HepG2 (cell line): ENCODE measurements around the gene EIF5A. TPM values are rescaled to one million over a fixed set of nuclear protein-coding genes. Genes with fewer than 3 reads are reported as not detected.

Experiments
- AFF4 ChIP-seq: sonication (generic); formaldehyde crosslinking; IDR thresholded peaks from 2 replicates; pipeline ENCODE4 v1.4.0; 2020; ENCODE audit warnings: missing genetic modification reagents
- CAMTA2 ChIP-seq: sonication (generic); formaldehyde crosslinking; IDR thresholded peaks from 2 replicates; pipeline ENCODE4 v1.4.0; 2020; ENCODE audit warnings: mild to moderate bottlenecking, missing genetic modification reagents, borderline replicate concordance
- CBX2 ChIP-seq, 2 experiments: fragments of 200-600 bp in 1 of 2; sonication (generic); formaldehyde crosslinking in 1 of 2; IDR thresholded peaks; 2 replicates each; pipeline versions ENCODE4 v1.7.0 to v1.8.1; 2018 to 2022; ENCODE audit warnings: low read depth in 2 of 2, low read length in 1 of 2, mild to moderate bottlenecking in 1 of 2, missing genetic modification reagents in 1 of 2
- CSRNP1 ChIP-seq: sonication (generic); formaldehyde crosslinking; IDR thresholded peaks from 2 replicates; pipeline ENCODE4 v1.8.1; 2023; ENCODE audit warnings: mild to moderate bottlenecking, missing genetic modification reagents
- HNRNPH1 ChIP-seq: fragments of 200-400 bp; formaldehyde crosslinking; optimal IDR thresholded peaks from 2 replicates; pipeline ENCODE3; 2017; ENCODE audit warnings: mild to moderate bottlenecking, low read depth, low read length
- MAFF ChIP-seq: IDR thresholded peaks from 2 replicates; pipeline ENCODE4 v1.6.1; 2011; ENCODE audit warnings: low read depth, low read length, improper control_type of control experiment
- MXD3 ChIP-seq: IDR thresholded peaks from 2 replicates; pipeline ENCODE4 v1.6.1; 2016; ENCODE audit warnings: mild to moderate bottlenecking, missing biosample characterization, missing genetic modification reagents
- NR1H2 ChIP-seq: sonication (generic); formaldehyde crosslinking; IDR thresholded peaks from 2 replicates; pipeline ENCODE4 v1.8.1; 2022; ENCODE audit warnings: low read depth, missing genetic modification reagents, borderline replicate concordance
- POLR2AphosphoS5 ChIP-seq: IDR thresholded peaks from 2 replicates; pipeline ENCODE4 v1.6.1; 2012; ENCODE audit warnings: low read depth, low read length
- RARA ChIP-seq: IDR thresholded peaks from 2 replicates; pipeline ENCODE4 v1.6.1; 2016; ENCODE audit warnings: missing genetic modification reagents, missing compliant biosample characterization
- RBAK ChIP-seq: sonication (generic); formaldehyde crosslinking; IDR thresholded peaks from 2 replicates; pipeline ENCODE4 v1.5.1; 2020; ENCODE audit warnings: mild to moderate bottlenecking, missing genetic modification reagents
- SIX1 ChIP-seq: sonication (generic); formaldehyde crosslinking; IDR thresholded peaks from 2 replicates; pipeline ENCODE4 v1.4.0; 2020; ENCODE audit warnings: missing genetic modification reagents, borderline replicate concordance
- SMYD3 ChIP-seq: sonication (generic); formaldehyde crosslinking; IDR thresholded peaks from 2 replicates; pipeline ENCODE4 v1.8.1; 2023; ENCODE audit warnings: mild to moderate bottlenecking, missing genetic modification reagents
- ZBTB7B ChIP-seq: sonication (generic); formaldehyde crosslinking; IDR thresholded peaks from 2 replicates; pipeline ENCODE4 v1.4.0; 2020; ENCODE audit warnings: missing genetic modification reagents
- ZNF136 ChIP-seq: sonication (generic); formaldehyde crosslinking; IDR thresholded peaks from 2 replicates; pipeline ENCODE4 v1.8.1; 2022; ENCODE audit warnings: low read depth, mild to moderate bottlenecking, moderate library complexity, missing genetic modification reagents
- ZNF468 ChIP-seq: sonication (generic); formaldehyde crosslinking; IDR thresholded peaks from 2 replicates; pipeline ENCODE4 v1.8.0; 2022; ENCODE audit warnings: mild to moderate bottlenecking, moderate library complexity, missing genetic modification reagents
- ZNF75D ChIP-seq: sonication (generic); formaldehyde crosslinking; IDR thresholded peaks from 2 replicates; pipeline ENCODE4 v1.8.1; 2023; ENCODE audit warnings: missing genetic modification reagents, mild to moderate bottlenecking, borderline replicate concordance
- polyA plus RNA-seq, 8 experiments: library from polyadenylated mRNA; depleted of rRNA in 3 of 8; stranded (reverse) in 7 of 8; unstranded in 1 of 8; fragments of >200 nt; fragmentation: Illumina TruSeq in 4 of 8; extraction: Trizol in 4 of 8; gene quantifications; 2 replicates each; pipeline versions ENCODE4 v1.2.1 to v1.2.3, GENCODE V29; 2011 to 2016; ENCODE audit warnings: low read depth in 4 of 8, missing spikeins in 1 of 8, mixed read lengths in 1 of 8; ENCODE audit not compliant: insufficient read depth in 1 of 8
- total RNA-seq, 5 experiments: library from RNA; depleted of rRNA; stranded (reverse); fragments of >200 nt; fragmentation: Illumina TruSeq; extraction: Trizol; gene quantifications; 2 replicates each; pipeline ENCODE4 v1.2.3, GENCODE V29; 2016; ENCODE audit warnings: low read depth in 1 of 5
- TF ChIP-seq, protein P1 (sequence below): IDR thresholded peaks from 2 replicates; pipeline ENCODE4 v1.6.1; 2016; ENCODE audit warnings: control low read depth
- TF ChIP-seq, protein P2 (sequence below): sonication (generic); formaldehyde crosslinking; IDR thresholded peaks from 2 replicates; pipeline ENCODE4 v1.4.0; 2020; ENCODE audit warnings: missing genetic modification reagents
- TF ChIP-seq, protein P3 (sequence below): sonication (generic); formaldehyde crosslinking; IDR thresholded peaks from 2 replicates; pipeline ENCODE4 v1.4.0; 2020; ENCODE audit warnings: missing genetic modification reagents

Gene EIF5A
- total and polyA plus RNA-seq, 2 of the 13 experiments (the other 11 are each of a cell fraction or from before 2014, with no cell fraction given) = 319 to 337 TPM

GRCh38 chr17:7306911-7307685 lies at the start of gene EIF5A (continued):
- 0 out of 2 replicates have a peak, but pooled peaks have one; percentile 57 for TF ChIP-seq ZNF136 (CRISPR knock-in tag)
- no peak for TF ChIP-seq CSRNP1 (CRISPR knock-in tag)
- TF ChIP-seq, protein P1, sequence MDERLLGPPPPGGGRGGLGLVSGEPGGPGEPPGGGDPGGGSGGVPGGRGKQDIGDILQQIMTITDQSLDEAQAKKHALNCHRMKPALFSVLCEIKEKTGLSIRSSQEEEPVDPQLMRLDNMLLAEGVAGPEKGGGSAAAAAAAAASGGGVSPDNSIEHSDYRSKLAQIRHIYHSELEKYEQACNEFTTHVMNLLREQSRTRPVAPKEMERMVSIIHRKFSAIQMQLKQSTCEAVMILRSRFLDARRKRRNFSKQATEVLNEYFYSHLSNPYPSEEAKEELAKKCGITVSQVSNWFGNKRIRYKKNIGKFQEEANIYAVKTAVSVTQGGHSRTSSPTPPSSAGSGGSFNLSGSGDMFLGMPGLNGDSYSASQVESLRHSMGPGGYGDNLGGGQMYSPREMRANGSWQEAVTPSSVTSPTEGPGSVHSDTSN (CRISPR knock-in tag) = no peak; the same call in 1 of the 2 replicates
- no peak for TF ChIP-seq RBAK
- no peak for TF ChIP-seq CAMTA2 (CRISPR knock-in tag)
- TF ChIP-seq CBX2 (IDR thresholded peaks at IDR 0.05; ENCODE audit: low read depth, low read length) = no peak
- no peak for TF ChIP-seq CBX2 (CRISPR knock-in tag; IDR thresholded peaks at IDR 0.05; ENCODE audit: low read depth)
- no peak for TF ChIP-seq SIX1
- no peak for TF ChIP-seq MAFF
- TF ChIP-seq ZNF468 = no peak
- peak; percentile 97 for TF ChIP-seq POLR2AphosphoS5
- TF ChIP-seq MXD3 (CRISPR knock-in tag) = no peak
- TF ChIP-seq RARA (CRISPR knock-in tag) = 0 out of 2 replicates have a peak, but pooled peaks have one; percentile 8
- no peak for TF ChIP-seq ZNF75D (CRISPR knock-in tag)
- TF ChIP-seq NR1H2 (CRISPR knock-in tag) = no peak
- TF ChIP-seq AFF4 (CRISPR knock-in tag) = no peak
- TF ChIP-seq SMYD3 (CRISPR knock-in tag) = no peak
- TF ChIP-seq HNRNPH1 = no peak
- TF ChIP-seq, protein P2, sequence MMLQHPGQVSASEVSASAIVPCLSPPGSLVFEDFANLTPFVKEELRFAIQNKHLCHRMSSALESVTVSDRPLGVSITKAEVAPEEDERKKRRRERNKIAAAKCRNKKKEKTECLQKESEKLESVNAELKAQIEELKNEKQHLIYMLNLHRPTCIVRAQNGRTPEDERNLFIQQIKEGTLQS (CRISPR knock-in tag) = no peak
- TF ChIP-seq, protein P3, sequence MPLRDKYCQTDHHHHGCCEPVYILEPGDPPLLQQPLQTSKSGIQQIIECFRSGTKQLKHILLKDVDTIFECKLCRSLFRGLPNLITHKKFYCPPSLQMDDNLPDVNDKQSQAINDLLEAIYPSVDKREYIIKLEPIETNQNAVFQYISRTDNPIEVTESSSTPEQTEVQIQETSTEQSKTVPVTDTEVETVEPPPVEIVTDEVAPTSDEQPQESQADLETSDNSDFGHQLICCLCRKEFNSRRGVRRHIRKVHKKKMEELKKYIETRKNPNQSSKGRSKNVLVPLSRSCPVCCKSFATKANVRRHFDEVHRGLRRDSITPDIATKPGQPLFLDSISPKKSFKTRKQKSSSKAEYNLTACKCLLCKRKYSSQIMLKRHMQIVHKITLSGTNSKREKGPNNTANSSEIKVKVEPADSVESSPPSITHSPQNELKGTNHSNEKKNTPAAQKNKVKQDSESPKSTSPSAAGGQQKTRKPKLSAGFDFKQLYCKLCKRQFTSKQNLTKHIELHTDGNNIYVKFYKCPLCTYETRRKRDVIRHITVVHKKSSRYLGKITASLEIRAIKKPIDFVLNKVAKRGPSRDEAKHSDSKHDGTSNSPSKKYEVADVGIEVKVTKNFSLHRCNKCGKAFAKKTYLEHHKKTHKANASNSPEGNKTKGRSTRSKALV (CRISPR knock-in tag) = 0 out of 2 replicates have a peak, but pooled peaks have one; percentile 32
- TF ChIP-seq ZBTB7B (CRISPR knock-in tag) = peak; percentile 49; the same call in 1 of the 2 replicates
